Stimulated activated CD4-positive, alpha-beta T cell treated with anti-CD3 and anti-CD28 coated beads, Interleukin-1b, Interleukin-23, amount 100 ng/mL, for 4 hours (primary cell): ENCODE results near the gene COIL.
"Not testable (repeated sequence)": the region's sequence is repeated elsewhere in the genome, so short reads cannot be mapped to it uniquely, and the experiment has no call there.

Source experiments
- DNase-seq, 2 donors: peaks; one replicate each; pipeline ENCODE4 v3.0.0-alpha.2; 2020; ENCODE audit warnings: low read depth in 2 of 2

The COIL gene

DNA sequence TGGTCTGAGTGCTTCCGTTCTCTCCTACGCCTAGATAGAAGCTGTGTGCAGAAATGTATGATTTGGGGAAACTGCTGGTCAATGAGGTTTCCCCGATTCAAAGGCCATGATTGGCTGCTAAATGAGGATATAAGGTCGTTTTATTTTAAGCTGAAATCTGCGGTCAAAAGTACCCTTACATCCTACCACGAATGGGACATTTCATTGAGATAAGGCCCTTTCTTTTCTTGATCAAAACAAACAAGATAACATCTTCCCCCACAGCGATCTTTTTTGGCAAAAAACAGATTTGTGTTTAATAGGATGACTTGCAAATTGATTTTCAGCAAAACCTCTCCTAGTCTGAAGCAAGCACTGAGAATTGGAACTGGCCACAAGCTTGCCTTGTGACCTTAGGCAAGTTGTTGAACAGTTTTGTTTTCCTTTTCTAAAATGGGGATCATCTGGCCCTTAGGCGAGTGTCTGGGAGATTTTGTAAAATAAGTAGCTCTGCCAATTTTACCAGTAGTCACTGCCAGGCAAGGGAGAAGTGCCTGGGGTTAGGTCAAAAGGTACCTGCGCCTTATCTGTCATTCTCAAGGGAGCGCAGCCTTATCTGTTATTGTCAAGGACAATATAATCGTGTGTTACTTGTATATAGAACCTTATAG, 17.7 kb upstream of the COIL start:
- no peak for DNase-seq

DNA sequence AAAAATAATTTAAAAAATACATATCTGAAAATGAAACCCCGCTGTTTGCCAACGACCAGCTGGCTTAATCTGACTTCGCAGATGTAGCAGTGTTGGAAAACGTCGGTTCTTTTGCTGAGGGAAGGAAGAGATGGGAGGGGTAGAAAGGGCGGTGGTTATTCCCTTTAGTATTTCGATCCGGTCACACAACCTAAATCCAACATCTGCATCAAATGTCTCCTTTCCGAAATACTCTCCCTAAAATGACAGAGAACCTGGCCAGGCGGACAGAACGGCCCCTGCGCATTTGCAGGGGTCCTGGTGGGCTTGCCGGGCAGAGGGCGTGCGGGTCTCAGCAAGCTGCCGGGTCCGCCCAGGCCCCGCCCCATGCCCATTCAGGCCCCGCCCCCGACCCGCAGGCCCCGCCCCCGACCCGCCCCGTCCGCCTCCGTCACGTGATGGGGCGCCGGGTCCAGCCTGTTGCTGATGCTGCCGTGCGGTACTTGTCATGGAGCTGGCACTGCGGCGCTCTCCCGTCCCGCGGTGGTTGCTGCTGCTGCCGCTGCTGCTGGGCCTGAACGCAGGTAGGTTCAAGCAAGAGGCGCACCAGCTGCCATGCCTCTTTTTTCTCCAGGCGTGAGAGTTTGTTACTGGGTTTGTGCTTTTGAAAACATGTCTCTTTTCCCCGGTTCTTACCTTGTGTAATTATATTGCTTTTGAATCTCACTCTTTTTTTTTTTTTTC, 17.0 kb upstream of the COIL start, which contains the start of gene SCPEP1:
SCPEP1 (plus strand) TSS at position 459 of the 723 bp plus-strand sequence; CDS start at position 488, 29 bp downstream.
- DNase-seq: peak; percentile 69 to 70

DNA sequence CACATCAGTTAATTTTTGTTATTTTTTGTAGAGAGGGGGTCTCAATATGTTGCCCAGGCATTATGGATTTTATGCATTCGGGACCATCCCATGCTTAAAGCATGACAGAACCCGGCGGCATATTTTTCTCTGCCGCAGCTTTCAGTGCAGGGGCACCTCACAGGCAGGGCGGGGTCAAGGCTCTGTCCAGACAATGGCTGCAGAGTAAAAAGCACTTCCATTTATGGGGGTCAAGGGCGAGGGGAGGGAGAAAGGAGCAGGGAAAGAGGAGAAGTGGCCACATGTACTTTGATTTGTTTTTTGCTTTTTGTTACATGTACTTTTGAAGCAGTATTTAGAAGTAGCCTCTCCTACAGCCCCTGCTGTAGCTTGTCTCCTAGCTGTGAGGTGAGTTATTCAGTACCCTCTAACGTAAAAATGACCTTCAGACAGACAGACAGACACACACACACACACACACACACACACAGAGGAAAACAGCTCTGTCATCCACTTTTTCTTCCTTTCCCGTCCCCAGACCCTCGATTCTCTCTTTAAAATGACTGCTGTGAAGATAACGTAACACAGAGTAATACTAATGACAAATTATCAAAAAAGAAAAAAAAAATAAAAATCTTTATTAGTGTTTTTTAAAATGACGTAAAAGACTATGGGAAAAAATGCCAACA, 16.2 kb upstream of the COIL start:
- no peak for DNase-seq

DNA sequence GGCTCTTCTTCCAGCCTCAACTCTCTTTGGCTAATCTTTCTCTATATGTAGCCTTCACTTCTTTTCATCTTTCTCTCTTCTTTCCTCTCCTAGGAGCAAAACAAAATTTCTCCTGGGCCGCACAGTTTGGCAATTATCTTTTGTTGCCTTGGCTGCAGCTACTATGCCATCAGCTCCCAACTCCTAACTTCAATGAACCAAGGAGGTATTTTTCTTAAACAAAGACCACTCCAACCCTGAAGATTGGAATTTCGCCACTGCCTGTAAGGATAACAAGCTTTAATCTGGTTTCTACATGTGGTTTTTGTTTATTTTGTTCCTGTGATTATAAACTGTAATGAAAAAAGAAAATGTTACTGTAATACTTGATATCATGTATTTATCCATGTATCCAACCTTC, 14.8 kb upstream of the COIL start:
- no peak for DNase-seq

DNA sequence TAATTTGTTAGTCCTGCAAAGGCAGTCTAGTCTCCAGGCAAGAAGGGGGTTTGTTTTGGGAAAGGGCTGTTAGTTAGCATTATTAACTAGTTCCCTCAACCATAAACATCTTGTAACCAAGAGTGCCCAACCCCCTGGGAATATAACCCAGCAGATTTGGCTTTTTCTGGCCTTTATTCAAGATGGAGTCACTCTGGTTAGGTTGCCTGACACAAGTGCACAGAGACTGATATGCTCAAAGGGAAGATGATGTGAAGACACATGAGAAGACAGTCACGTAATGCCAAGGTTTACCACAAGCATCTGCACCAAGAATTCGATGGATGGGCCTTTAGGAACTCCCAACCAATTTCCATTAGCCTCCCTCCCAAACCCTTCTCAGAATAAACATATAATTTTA, 13.2 kb upstream of the COIL start:
- DNase-seq: no peak

DNA sequence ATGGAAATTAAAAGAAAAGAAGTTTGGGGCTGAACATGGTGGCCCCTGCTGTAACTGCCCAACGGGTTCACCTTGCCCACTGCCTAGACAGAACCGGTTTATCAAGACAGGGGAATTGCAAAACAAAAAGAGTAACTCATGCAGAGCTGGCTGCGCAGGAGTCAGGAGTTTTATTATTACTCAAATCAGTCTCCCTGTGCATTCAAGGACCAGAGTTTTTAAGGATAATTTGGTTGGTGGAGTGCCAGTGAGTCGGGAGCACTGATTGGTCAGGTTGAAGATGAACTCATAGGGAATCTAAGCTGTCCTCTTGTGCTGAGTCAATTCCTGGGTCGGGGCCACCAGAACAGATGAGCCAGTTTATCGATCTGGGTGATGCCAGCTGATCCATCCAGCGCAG, 12.7 kb upstream of the COIL start:
- DNase-seq: no peak

DNA sequence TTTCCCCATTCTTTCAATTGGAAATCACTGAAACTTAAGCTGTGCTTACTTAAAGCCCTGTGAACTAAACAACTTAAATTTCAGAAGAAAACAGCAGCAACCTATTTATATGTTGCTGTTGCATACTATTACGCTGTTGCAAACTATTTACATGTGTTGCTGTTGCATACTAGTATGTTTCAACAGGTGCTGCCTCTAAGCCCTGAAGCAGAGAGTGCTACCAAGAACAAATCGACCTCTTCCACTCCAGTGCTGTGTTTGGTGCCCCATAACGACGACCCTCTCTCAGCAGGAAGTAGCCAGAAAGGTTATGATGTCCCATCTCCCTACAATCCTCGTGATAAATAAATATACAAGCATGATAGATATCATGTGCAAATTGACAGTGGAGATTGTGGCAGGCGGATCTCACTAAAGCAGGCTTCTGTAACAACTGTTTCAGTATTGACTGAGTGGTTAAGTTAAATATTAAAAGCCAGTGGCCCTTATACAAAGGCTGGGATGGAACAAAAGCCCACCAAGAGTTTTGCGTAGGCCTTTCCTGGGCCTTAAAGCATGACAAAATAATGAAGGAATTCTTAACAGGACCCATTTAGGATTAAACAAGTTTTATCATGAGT, 11.4 kb upstream of the COIL start:
- no peak for DNase-seq

DNA sequence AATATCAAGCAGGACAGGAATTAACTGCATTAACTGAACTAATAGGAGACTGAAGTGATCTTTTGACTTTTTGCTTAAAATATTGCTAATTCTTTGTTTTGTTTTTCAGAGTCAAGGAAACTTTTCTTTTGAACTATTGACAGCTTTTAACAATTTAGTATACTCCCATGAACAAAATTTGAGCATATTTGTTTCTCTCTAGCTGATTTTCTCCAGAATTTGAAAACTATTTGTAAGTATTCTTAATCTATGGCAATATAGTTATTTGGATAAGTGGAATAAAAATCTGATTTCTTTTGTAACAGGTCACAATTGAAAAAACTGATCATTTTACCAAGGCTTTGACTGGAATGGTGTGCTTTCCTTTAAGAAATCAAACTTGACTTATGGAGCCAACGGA, 10.1 kb upstream of the COIL start:
- DNase-seq: no peak

DNA sequence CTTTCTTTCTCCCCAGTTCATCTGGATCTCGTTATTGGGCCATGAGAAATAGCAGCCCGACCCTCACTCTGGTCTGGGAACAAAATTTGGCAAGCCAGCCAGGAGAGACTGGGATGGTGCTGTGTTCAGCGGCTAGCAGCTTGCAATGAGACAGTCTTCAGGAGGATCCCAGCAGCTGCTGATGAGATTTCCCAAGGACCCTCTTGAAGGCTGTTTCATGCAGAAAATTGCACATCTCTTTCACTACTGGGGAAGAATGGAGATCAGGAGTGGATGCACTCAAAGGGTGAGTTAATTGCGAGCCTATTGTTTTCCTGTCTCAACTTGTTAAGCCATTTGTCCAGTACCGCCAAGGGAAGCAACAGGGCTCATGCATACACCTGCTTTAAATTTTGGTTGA, 5.5 kb upstream of the COIL start:
- DNase-seq: no peak

DNA sequence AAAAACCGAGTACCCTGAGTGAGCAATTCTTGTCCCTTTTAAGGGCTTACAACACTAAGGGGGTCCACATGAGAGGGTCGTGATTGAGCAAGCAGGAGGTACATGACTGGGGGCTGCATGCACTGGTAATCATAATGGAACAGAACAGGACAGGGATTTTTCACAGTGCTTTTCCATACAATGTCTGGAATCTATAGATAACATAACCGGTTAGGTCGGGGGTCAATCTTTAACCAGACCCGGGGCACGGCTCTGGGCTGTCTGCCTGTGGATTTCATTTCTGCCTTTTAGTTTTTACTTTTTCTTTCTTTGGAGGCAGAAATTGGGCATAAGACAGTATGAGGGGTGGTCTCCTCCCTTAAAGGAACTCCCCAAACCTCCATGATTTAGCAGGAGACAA, 4.8 kb upstream of the COIL start:
- not testable (repeated sequence) for DNase-seq

DNA sequence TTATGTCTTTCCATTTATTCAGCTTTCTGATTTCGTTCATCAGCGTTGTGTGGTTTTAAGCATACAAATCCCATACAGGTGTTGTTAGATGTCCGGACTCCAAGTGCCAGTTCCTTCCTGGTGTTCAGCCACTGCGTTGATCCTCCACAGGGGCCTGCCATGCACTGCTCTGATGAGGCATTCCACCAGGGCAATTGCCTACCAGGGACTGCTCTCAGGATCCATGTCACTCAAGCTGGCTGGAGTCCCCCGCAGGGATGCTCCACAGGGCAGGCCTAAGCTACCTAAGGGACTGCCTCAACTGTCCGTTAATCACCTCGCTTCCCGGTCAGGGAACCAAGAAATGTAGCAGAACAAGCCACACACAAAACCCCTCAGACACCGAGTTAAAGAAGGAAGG, 4.4 kb upstream of the COIL start:
- DNase-seq: not testable (repeated sequence)

DNA sequence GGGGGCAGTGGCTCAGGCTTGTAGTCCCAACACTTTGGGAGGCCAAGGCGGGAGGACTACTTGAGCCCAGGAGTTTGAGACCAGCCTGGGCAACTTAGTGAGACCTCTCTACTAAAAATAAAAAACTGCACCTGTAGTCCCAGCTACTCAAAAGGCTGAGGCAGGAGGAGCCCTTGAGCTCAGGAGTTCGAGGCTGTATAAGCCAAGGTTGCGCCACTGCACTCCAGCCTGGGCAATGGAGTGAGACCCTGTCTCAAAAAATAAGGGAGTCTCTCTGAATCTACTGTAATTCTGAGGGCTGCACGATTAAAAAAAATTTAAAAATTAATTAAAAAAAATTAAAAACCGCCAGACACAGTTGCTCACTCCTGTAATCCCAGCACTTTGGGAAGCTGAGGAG, 3.9 kb downstream of the COIL start:
- no peak for DNase-seq

DNA sequence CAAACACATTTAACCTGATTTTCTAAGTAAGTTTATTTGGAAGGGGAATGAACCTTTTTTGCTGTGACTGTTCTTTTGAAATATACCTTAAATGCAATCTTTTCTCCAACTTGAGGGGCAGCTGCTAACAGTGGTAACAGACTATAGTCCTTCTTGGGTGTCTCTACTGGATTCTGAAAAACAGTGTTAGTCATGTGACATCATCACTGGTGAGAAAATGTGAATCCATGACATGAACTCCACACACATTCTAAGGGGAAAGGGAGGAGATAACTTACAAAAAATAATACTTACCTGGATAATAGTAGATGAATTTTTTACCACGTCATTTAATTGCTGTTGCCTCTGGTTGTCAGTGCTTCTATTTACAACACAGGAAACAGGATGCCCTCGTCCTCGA, 11.3 kb downstream of the COIL start:
- DNase-seq: no peak

DNA sequence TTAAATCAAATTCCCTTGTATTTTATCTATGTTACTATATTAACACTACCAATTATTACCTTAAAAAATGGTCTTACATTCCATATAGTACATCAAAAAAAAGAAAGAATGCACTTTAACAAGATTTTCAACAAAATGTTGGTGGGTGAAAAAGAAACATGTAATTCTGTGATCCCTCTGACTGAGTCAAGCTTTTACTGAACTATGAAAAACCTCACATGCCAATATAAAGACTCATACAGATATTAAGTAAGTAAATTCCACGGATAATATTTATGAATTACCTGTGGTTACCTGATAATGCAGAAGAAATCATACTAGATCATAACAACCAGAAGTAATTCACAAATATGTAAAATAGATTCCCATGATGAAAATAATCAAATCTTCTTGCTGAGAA, 12.4 kb downstream of the COIL start:
- no peak for DNase-seq

DNA sequence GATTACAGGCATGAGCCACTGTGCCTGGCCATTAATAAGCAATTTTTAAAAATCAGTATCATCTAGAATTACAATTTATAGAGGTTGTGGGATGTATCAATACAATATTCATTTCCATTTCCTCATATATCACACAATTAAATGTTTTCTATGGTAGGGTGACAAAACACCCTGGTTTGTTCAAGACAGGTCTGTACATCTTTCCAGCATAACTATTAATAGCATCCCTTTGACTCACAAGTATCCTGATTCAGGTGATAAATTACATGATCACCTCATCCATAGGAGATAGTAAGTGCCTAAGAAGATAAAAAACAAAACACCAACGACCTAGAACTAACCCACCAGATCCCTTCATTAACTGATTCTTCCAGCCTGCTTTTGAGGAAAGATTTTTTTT, 13.1 kb downstream of the COIL start:
- no peak for DNase-seq

DNA sequence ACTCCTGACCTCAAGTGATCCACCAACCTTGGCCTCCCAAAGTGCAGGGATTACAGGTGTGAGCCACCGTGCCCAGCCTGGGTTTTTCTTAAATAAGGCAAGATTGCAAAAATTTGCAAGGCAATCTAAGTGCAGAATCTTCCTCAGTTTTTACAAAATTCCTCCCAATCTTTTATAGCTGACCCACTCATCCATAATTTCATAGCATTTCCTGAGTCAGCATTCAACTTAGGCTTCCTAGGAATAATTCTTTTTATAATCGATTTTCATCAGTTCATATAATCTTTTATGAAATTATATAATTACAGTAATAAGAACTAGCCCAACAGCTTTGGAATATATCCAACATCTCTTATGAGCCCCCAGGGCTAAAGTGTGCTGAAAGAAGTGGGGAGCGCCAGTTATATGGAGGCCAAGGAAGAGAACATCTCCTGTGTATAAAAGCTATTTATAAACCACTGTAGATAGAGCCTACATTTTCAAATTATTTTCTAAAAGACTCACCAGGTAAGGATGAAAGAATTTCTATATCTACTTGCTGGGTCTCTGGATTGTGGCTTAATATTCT, 14.8 kb downstream of the COIL start:
- no peak for DNase-seq

DNA sequence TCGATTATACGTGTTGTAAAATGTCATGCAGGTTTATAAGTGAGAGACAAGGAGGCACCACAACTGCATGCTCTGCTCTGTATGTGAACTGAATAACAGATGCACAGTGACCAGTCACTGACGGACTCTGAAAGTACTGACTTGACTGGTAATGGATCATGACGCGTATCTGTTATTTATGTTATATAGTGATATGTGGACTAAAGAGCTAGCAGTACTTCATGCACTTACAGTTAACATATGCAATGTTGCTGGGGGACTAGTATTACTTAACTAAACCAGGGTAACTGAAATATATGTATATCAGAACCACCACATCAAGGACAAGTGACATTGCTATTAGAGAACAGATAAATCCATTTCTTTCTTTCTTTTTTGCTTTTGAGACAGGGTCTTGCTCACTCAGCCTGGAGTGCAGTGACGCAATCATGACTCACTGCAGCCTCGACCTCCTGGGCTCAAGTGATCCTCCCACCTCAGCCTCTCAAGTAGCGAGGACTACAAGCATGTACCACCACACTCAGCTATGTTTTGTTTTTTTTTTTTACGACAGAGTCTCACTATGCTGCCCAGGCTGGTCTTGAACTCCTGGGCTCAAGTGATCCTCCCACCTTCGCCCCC, 17.2 kb downstream of the COIL start:
- DNase-seq: no peak

DNA sequence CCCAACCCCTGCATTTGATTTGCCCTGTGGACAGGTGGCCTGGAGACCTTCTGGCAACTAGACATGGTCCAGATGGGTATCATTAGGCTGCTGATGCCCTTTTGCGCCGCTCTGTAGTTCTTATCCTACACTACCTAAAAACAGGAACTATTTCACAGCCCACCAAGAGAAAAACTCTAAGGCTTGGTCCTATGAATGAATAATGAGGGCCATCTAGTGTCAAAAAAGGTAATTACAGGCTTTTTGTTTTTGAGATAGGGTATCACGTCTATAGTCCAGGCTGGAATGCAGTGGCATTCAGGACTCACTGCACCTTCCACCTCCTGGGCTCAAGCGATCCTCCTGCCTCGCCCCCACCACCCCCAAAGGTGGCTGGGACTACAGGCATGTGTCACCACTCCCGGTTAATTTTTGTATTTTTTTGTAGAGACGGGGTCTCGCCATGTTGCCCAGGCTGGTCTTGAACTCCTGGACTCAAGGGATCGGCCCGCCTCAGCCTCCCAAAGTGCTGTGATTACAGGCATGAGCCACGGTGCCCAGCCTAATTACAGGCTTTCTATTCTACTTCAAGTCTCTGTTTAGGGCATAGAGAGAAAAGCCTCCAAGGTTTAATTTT, 20.9 kb downstream of the COIL start:
- no peak for DNase-seq

DNA sequence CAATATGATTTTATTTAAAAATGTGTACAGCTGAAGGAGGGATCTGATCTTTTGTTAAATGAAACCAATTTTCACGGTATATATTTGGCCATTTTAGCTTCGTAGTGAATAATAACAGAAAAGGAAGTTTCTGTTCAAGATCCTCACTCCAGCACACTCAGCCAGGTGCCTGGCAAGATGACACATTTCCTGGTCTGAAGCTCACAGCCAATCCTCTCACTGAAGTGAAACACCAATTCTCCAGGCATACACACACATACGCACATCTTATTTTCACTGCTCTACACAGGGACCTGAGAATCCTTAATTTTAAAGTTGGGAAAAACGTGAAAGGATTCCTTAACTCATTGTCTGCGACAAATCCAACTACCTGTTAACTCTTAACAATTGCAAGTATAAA, 22.6 kb downstream of the COIL start:
- DNase-seq: not testable (repeated sequence)

DNA sequence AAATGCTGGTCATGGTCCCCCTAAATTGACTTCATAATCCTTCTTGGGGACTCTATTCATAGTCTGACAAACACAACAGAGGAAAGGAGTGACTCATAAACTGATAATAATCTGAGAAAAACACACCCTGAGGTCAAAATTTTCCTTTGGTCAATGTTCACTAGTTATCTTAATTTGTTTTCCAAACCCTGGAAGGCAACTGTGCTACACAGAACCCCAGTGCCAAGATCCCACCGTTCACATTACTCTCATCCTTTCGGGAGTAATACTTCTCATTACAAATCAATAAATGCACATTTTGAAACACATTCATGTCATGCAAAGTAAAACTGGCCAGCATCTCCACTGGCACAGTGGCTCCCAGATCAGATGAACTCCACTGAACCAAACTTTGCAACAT, 23.2 kb downstream of the COIL start:
- no peak for DNase-seq

DNA sequence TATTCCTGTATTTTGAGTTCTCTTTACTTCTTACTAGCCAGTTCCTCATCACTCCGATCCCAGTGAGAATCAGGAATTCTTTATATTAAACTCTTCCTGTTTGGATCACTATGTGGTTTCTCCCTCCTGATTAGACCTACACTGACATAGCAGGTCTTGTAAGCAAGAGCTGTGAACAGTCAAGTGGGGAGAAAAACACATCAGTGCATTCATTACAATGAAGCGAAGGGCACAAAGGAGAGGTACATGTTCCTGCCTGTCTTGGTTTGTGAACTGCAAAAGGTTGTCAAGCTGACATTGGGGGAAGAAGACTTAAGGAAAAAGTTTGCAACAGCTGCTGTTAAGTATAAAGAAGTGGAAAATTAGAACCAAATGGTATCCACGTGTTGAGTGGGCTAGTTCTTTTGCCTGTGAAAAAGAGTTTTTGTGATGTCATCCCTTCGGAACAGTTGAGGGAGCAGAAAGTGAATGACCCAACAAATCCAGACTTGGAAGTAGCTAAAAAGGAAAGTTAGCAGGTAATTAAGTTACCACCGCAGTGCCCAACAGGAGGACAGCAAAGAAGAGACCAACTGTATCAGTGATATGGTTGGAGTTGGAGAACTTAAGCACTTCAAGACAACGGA, 24.0 kb downstream of the COIL start:
- no peak for DNase-seq
